Endothelial cell of umbilical vein (primary cell): ENCODE measurements around the gene CWF19L2. TPM values are rescaled to one million over a fixed set of nuclear protein-coding genes. Genes with fewer than 3 reads are reported as not detected.

Source experiments
- BruUV-seq: library from RNA; stranded (reverse); fragments of 400-500 nt; replicated peaks from 2 replicates; lab custom pipeline; 2021; lab: Mats Ljungman, UMichigan
- CTCF ChIA-PET: fragments of 300-600, 350-600 bp; sonication (Branson Sonifier 250); formaldehyde crosslinking; loops from one replicate; lab custom pipeline; 2021; ENCODE audit warnings: antibody characterized with exemption, inconsistent platforms; lab: Charles Lee
- POLR2A ChIA-PET: fragments of 300-600, 350-600 bp; sonication (Branson Sonifier 250); formaldehyde crosslinking; loops from one replicate; lab custom pipeline; 2021; ENCODE audit warnings: antibody characterized with exemption, inconsistent platforms; lab: Charles Lee
- DNase-seq: peaks from one replicate; pipeline ENCODE4 v3.0.0-alpha.2; 2011; ENCODE audit warnings: low read depth, low spot score
- FAIRE-seq: peaks from 2 replicates; lab custom pipeline; 2011; peaks lifted over from hg19 to GRCh38; lab: Jason Lieb, UNC
- H2AFZ ChIP-seq: 2 replicates; pipeline ENCODE4 v1.6.0; 2012; ENCODE audit warnings: low read depth, low read length, control low read depth, inconsistent platforms
- H3K27ac ChIP-seq: 2 replicates; pipeline ENCODE4 v1.5.1; 2011; ENCODE audit warnings: low read depth, mild to moderate bottlenecking, control low read depth, low read length, moderate library complexity; ENCODE audit not compliant: insufficient read depth
- H3K27me3 ChIP-seq, 2 experiments: 2 replicates each; pipeline versions ENCODE4 v1.6.0 to v1.6.1; 2011; ENCODE audit warnings: low read length in 2 of 2, mixed read lengths in 1 of 2; ENCODE audit not compliant: control insufficient read depth in 2 of 2, insufficient read depth in 2 of 2
- H3K36me3 ChIP-seq, 2 experiments: 2 replicates in 1 of 2; 3 replicates in 1 of 2; pipeline ENCODE4 v1.5.1; 2011; ENCODE audit warnings: low read length in 2 of 2, mild to moderate bottlenecking in 1 of 2, moderate library complexity in 1 of 2; ENCODE audit not compliant: control insufficient read depth in 2 of 2, insufficient read depth in 2 of 2; ENCODE audit errors: extremely low read depth in 1 of 2
- H3K4me1 ChIP-seq: 3 replicates; pipeline ENCODE4 v1.5.1; 2011; ENCODE audit warnings: mild to moderate bottlenecking, low read length; ENCODE audit not compliant: control insufficient read depth, insufficient read depth; ENCODE audit errors: extremely low read depth
- H3K4me2 ChIP-seq: 2 replicates; pipeline ENCODE4 v1.6.1; 2011; ENCODE audit warnings: low read length, control low read depth, mixed read lengths; ENCODE audit not compliant: insufficient read depth
- H3K4me3 ChIP-seq, 3 experiments: fragments of 200-600 bp in 1 of 3; sonication (generic), shearing (Covaris generic) in 1 of 3; replicated peaks in 1 of 3; 2 replicates each; pipeline ENCODE4 v1.5.1; 2011 to 2016; ENCODE audit warnings: control low read depth in 3 of 3, low read length in 3 of 3, mild to moderate bottlenecking in 2 of 3, inconsistent platforms in 1 of 3, low read depth in 1 of 3, moderate library complexity in 1 of 3; ENCODE audit not compliant: insufficient read depth in 1 of 3
- H3K79me2 ChIP-seq: 2 replicates; pipeline ENCODE4 v1.6.0; 2012; ENCODE audit warnings: low read length, inconsistent platforms; ENCODE audit not compliant: control insufficient read depth, insufficient read depth
- H3K9ac ChIP-seq: replicated peaks from 2 replicates; pipeline ENCODE3; 2011; ENCODE audit warnings: low read length, control low read depth; ENCODE audit not compliant: insufficient read depth; ENCODE audit errors: extremely low read depth
- H3K9me1 ChIP-seq: replicated peaks from 3 replicates; pipeline ENCODE4 v1.6.0; 2011; ENCODE audit warnings: mild to moderate bottlenecking, low read length; ENCODE audit not compliant: control insufficient read depth, insufficient read depth; ENCODE audit errors: extremely low read depth
- H3K9me3 ChIP-seq: replicated peaks from 2 replicates; pipeline ENCODE4 v1.5.1; 2012; ENCODE audit warnings: low read length, inconsistent platforms; ENCODE audit not compliant: control insufficient read depth, insufficient read depth
- H4K20me1 ChIP-seq: replicated peaks from 2 replicates; pipeline ENCODE3; 2011; ENCODE audit warnings: mild to moderate bottlenecking, low read length; ENCODE audit not compliant: control insufficient read depth, insufficient read depth; ENCODE audit errors: extremely low read depth
- EZH2 ChIP-seq: IDR thresholded peaks from 2 replicates; pipeline ENCODE4 v1.6.1; 2012; ENCODE audit warnings: borderline replicate concordance, low read depth, mild to moderate bottlenecking, moderate library complexity, low read length, inconsistent platforms; ENCODE audit not compliant: severe bottlenecking
- FOS ChIP-seq: IDR thresholded peaks from 2 replicates; pipeline ENCODE4 v1.6.1; 2011; ENCODE audit warnings: mild to moderate bottlenecking, low read length, moderate library complexity, borderline replicate concordance; ENCODE audit not compliant: insufficient read depth
- GATA2 ChIP-seq: IDR thresholded peaks from 2 replicates; pipeline ENCODE4 v1.7.0; 2011; ENCODE audit warnings: low read depth, mild to moderate bottlenecking, moderate library complexity, mixed read lengths, low read length; ENCODE audit not compliant: insufficient read length, insufficient read depth
- JUN ChIP-seq: IDR thresholded peaks from 2 replicates; pipeline ENCODE4 v1.6.1; 2011; ENCODE audit warnings: borderline replicate concordance, low read depth; ENCODE audit not compliant: insufficient read length, insufficient read depth
- MYC ChIP-seq: IDR thresholded peaks from one replicate; pipeline ENCODE4 v1.6.1; 2011; ENCODE audit warnings: mild to moderate bottlenecking, low read depth, low read length
- POLR2A ChIP-seq: IDR thresholded peaks from 2 replicates; pipeline ENCODE4 v1.6.1; 2012; ENCODE audit warnings: low read depth, mild to moderate bottlenecking, control low read depth, low read length
- POLR2AphosphoS5 ChIP-seq: IDR thresholded peaks from 2 replicates; pipeline ENCODE4 v1.6.1; 2012; ENCODE audit warnings: low read depth, mild to moderate bottlenecking, control low read depth, low read length, moderate library complexity; ENCODE audit not compliant: insufficient read depth
- dilution Hi-C: fragments of 300-500 bp; cut with MboI; formaldehyde crosslinking; loops from one replicate; pipeline ENCODE4 v1.15.0; 2019; ENCODE audit warnings: low sequenced_read_pairs; ENCODE audit not compliant: extremely low pct_ligation_motif_present
- intact Hi-C: fragments of 100-400 bp; cut with micrococcal nuclease; formaldehyde crosslinking; loops from one replicate; pipeline ENCODE4 v1.10.0; 2022
- polyA plus RNA-seq, 4 experiments: library from polyadenylated mRNA; depleted of rRNA in 3 of 4; stranded (reverse) in 3 of 4; unstranded in 1 of 4; fragments of >200 nt; gene quantifications; 2 replicates each; pipeline versions ENCODE4 v1.2.1 to v1.2.3, GENCODE V29; 2011 to 2012; ENCODE audit warnings: missing spikeins in 1 of 4
- total RNA-seq: library from RNA; stranded (reverse); gene quantifications from 2 replicates; pipeline ENCODE4 v1.2.3, GENCODE V29; 2021
- TF ChIP-seq, protein P1 (sequence below): IDR thresholded peaks from 2 replicates; pipeline ENCODE4 v1.6.1; 2011; ENCODE audit not compliant: insufficient read depth, insufficient read length
- TF ChIP-seq, protein P2 (sequence below), 2 donors: IDR thresholded peaks; 1 replicate in 1 of 2; 2 replicates in 1 of 2; pipeline ENCODE4 v1.5.1; 2011; ENCODE audit warnings: low read length in 2 of 2, mild to moderate bottlenecking in 2 of 2, moderate library complexity in 2 of 2, control low read depth in 1 of 2, inconsistent platforms in 1 of 2, low read depth in 1 of 2; ENCODE audit not compliant: insufficient read depth in 1 of 2; ENCODE audit errors: extremely low read depth in 1 of 2

Gene CWF19L2
- total and polyA plus RNA-seq, 2 donors (not counting 3 experiments of a cell fraction or from before 2014, with no cell fraction given): 1.4 to 11.8 TPM

DNA sequence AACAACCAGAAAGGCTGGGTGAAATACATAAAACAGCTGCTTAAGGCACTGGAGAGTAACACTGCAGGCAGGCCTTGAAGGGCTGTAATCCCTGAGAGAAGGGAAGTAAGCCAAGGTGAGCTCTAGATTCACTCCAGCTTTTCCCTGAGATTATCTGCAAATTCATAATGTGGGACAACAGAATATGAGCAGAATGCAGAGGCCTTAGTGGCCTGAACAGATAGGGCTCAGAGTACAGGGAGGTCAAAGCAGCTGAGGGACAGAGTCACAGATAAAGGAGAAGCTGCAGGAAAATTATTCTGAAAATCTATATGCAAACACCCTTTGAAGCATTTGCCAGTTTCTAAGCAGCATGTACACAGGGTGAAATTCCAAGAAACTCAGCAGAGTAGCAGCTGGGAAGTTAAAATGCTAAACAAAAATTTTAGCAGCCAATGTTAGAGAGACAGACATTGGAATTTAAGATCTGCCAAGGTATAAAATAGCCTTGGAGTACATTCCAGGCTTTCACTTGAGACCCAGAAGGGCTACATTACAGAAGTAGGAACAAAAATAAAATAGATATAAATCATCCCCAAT lies 48.1 kb upstream of the CWF19L2 start:
- Histone ChIP-seq H3K79me2 (no peaks in the 10 kb centered on the region), H3K27ac (no peak overlapping the region), H4K20me1 (no peaks in the 10 kb centered on the region), H3K27me3 (no peaks in the 10 kb centered on the region), H3K9me1 (no peaks in the 10 kb centered on the region), H2AFZ (no peak overlapping the region), H3K4me3 (no peak overlapping the region), H3K4me2 (no peak overlapping the region), H3K9me3 (no peaks in the 10 kb centered on the region), H3K9ac (no peak overlapping the region), H3K4me1 (no peaks in the 10 kb centered on the region), H3K36me3 (no peaks in the 10 kb centered on the region)
- intact Hi-C loops (no loop called here), dilution Hi-C loops (no loop called here)
- DNase-seq: no peak
- FAIRE-seq: no peak
- no peak for TF ChIP-seq EZH2
- TF ChIP-seq POLR2A: no peak
- no peak for TF ChIP-seq JUN
- no peak for TF ChIP-seq GATA2
- TF ChIP-seq, protein P1, sequence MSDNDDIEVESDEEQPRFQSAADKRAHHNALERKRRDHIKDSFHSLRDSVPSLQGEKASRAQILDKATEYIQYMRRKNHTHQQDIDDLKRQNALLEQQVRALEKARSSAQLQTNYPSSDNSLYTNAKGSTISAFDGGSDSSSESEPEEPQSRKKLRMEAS: no peak
- TF ChIP-seq, protein P2, sequence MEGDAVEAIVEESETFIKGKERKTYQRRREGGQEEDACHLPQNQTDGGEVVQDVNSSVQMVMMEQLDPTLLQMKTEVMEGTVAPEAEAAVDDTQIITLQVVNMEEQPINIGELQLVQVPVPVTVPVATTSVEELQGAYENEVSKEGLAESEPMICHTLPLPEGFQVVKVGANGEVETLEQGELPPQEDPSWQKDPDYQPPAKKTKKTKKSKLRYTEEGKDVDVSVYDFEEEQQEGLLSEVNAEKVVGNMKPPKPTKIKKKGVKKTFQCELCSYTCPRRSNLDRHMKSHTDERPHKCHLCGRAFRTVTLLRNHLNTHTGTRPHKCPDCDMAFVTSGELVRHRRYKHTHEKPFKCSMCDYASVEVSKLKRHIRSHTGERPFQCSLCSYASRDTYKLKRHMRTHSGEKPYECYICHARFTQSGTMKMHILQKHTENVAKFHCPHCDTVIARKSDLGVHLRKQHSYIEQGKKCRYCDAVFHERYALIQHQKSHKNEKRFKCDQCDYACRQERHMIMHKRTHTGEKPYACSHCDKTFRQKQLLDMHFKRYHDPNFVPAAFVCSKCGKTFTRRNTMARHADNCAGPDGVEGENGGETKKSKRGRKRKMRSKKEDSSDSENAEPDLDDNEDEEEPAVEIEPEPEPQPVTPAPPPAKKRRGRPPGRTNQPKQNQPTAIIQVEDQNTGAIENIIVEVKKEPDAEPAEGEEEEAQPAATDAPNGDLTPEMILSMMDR (IDR thresholded peaks at IDR 0.05; ENCODE audit: extremely low read depth in 1 of 2, insufficient read depth in 1 of 2, low read depth in 1 of 2, low read length in 2 of 2): no peak
- no peak for TF ChIP-seq FOS
- no peak for TF ChIP-seq POLR2AphosphoS5
- TF ChIP-seq MYC: no peak
- POLR2A ChIA-PET: no interaction called here
- CTCF ChIA-PET: no interaction called here
- BruUV-seq: no TSS peak
